GM12878 (cell line): Measurements from ENCODE around the gene PPP6R2. TPM values are rescaled to one million over a fixed set of nuclear protein-coding genes. Genes with fewer than 3 reads are reported as not detected.

Experiments
- ATAC-seq: fragments of 200-7000 bp; cut with Tn5 transposase; 3 replicates; pipeline ENCODE4 v1.9.1; 2020; ENCODE audit warnings: mild to moderate bottlenecking, moderate library complexity
- BruUV-seq: library from RNA; stranded (reverse); fragments of 400-500 nt; replicated peaks from 2 replicates; lab custom pipeline; 2021; lab: Mats Ljungman, UMichigan
- CTCF ChIA-PET: fragments of 300-600 bp; sonication (Branson Sonifier 250); formaldehyde crosslinking; extraction: SDS; loops from one replicate; lab custom pipeline; 2021; ENCODE audit warnings: inconsistent platforms; lab: Yijun Ruan, JAX
- POLR2A ChIA-PET: fragments of 350-600 bp; formaldehyde crosslinking; extraction: SDS; loops from one replicate; lab custom pipeline; 2021; ENCODE audit warnings: inconsistent platforms; lab: Charles Lee
- RAD21 ChIA-PET: fragments of 300-600 bp; sonication (Branson Sonifier 250); formaldehyde crosslinking; loops from one replicate; lab custom pipeline; 2023; ENCODE audit warnings: antibody characterized with exemption; ENCODE audit not compliant: unreplicated experiment; lab: Charles Lee
- SMC1A ChIA-PET: fragments of 300-600 bp; sonication (Branson Sonifier 250); formaldehyde crosslinking; loops from one replicate; lab custom pipeline; 2023; ENCODE audit not compliant: unreplicated experiment, uncharacterized antibody; lab: Charles Lee
- DNase-seq: peaks from one replicate; pipeline ENCODE4 v3.0.0-alpha.2; 2011; ENCODE audit warnings: low read depth, low spot score
- FAIRE-seq: peaks from 3 replicates; lab custom pipeline; 2011; peaks lifted over from hg19 to GRCh38; lab: Jason Lieb, UNC
- H2AFZ ChIP-seq: 2 replicates; pipeline ENCODE4 v1.6.0; 2011; ENCODE audit warnings: low read depth, low read length, control low read depth; ENCODE audit not compliant: control insufficient read depth
- H3K27ac ChIP-seq: 2 replicates; pipeline ENCODE4 v1.5.1; 2011; ENCODE audit warnings: control low read depth; ENCODE audit not compliant: control insufficient read depth, insufficient read depth
- H3K27me3 ChIP-seq, 2 experiments: replicated peaks in 1 of 2; 2 replicates each; pipeline versions ENCODE4 v1.6.0 to v1.6.1; 2011; ENCODE audit warnings: low read length in 1 of 2; ENCODE audit not compliant: control insufficient read depth in 2 of 2, insufficient read depth in 2 of 2
- H3K36me3 ChIP-seq, 2 experiments: 2 replicates each; pipeline ENCODE4 v1.5.1; 2011; ENCODE audit warnings: low read length in 1 of 2; ENCODE audit not compliant: control insufficient read depth in 2 of 2, insufficient read depth in 2 of 2
- H3K4me1 ChIP-seq: 2 replicates; pipeline ENCODE4 v1.6.1; 2011; ENCODE audit warnings: mild to moderate bottlenecking, low read length, moderate library complexity, mixed read lengths; ENCODE audit not compliant: control insufficient read depth, insufficient read depth
- H3K4me2 ChIP-seq: 2 replicates; pipeline ENCODE4 v1.6.0; 2011; ENCODE audit warnings: control low read depth; ENCODE audit not compliant: control insufficient read depth, insufficient read depth
- H3K4me3 ChIP-seq: fragments of 200-600 bp; sonication (generic); 2 replicates; pipeline ENCODE4 v1.5.1; 2016
- H3K79me2 ChIP-seq: 2 replicates; pipeline ENCODE4 v1.6.0; 2011; ENCODE audit warnings: low read length; ENCODE audit not compliant: control insufficient read depth, insufficient read depth
- H3K9ac ChIP-seq: 2 replicates; pipeline ENCODE4 v1.8.0; 2011; ENCODE audit warnings: low read length, control low read depth, mixed read lengths; ENCODE audit not compliant: control insufficient read depth, insufficient read depth
- H3K9me3 ChIP-seq: replicated peaks from 3 replicates; pipeline ENCODE4 v1.5.1; 2011; ENCODE audit warnings: mild to moderate bottlenecking, low read length; ENCODE audit not compliant: control insufficient read depth, insufficient read depth
- H4K20me1 ChIP-seq: 2 replicates; pipeline ENCODE4 v1.6.0; 2011; ENCODE audit not compliant: control insufficient read depth, insufficient read depth
- BRCA1 ChIP-seq: IDR thresholded peaks from 2 replicates; pipeline ENCODE4 v1.6.1; 2011; ENCODE audit warnings: low read depth, low read length, improper control_type of control experiment
- FOS ChIP-seq: IDR thresholded peaks from 3 replicates; pipeline ENCODE4 v1.6.1; 2011; ENCODE audit warnings: borderline replicate concordance; ENCODE audit not compliant: insufficient read length; ENCODE audit errors: extremely low read depth
- KDM1A ChIP-seq: fragments of 200-600 bp; sonication (generic); IDR thresholded peaks from 2 replicates; pipeline ENCODE4 v1.6.1; 2016; ENCODE audit warnings: borderline replicate concordance
- MTA3 ChIP-seq: IDR thresholded peaks from 2 replicates; pipeline ENCODE4 v1.6.1; 2012; ENCODE audit warnings: low read length, inconsistent platforms, borderline replicate concordance
- NR2C1 ChIP-seq: fragments of 450-650 bp; IDR thresholded peaks from 2 replicates; pipeline ENCODE4 v1.6.1; 2017; ENCODE audit warnings: antibody characterized with exemption, mild to moderate bottlenecking, moderate library complexity
- ZSCAN29 ChIP-seq: fragments of 450-650 bp; IDR thresholded peaks from 2 replicates; pipeline ENCODE4 v1.6.1; 2017; ENCODE audit warnings: mild to moderate bottlenecking, moderate library complexity
- WGBS: methylation state at CpG from one replicate; pipeline ENCODE4 v1.1.6; 2016; ENCODE audit warnings: low lambda C conversion rate; ENCODE audit not compliant: insufficient replicate concordance, insufficient coverage; ENCODE audit errors: missing lambda C conversion rate; 5-methylcytosine and 5-hydroxymethylcytosine counted together
- in situ Hi-C: fragments of 300-500 bp; cut with MboI; formaldehyde crosslinking; loops from 9 replicates; pipeline ENCODE4 v1.14.3; 2018; ENCODE audit warnings: mixed read lengths
- intact Hi-C: fragments of 100-400 bp; cut with micrococcal nuclease; formaldehyde crosslinking; loops from one replicate; pipeline ENCODE4 v1.14.2; 2022; ENCODE audit not compliant: unreplicated experiment
- polyA plus RNA-seq, 11 experiments: library from polyadenylated mRNA; depleted of rRNA in 4 of 11; unstranded in 6 of 11; stranded (reverse) in 5 of 11; fragments of >200 nt; fragmentation: Nextera tagmentation in 4 of 11; fragmentation: Illumina TruSeq in 1 of 11; extraction: Ambion mirVana in 4 of 11; extraction: Trizol in 1 of 11; gene quantifications; 1 replicate in 1 of 11; 2 replicates in 10 of 11; pipeline versions ENCODE4 v1.2.1 to v1.2.3, GENCODE V29; 2011 to 2016; ENCODE audit warnings: inconsistent platforms in 2 of 11, missing spikeins in 2 of 11, low read depth in 1 of 11
- total RNA-seq, 4 experiments: library from RNA; depleted of rRNA in 3 of 4; stranded (reverse); fragments of >200 nt in 3 of 4; fragmentation: Illumina TruSeq in 1 of 4; extraction: Trizol in 1 of 4; gene quantifications; 2 replicates each; pipeline versions ENCODE4 v1.2.1 to v1.2.3, GENCODE V29; 2013 to 2021
- TF ChIP-seq, protein P1 (sequence below): fragments of 450-650 bp; IDR thresholded peaks from 2 replicates; pipeline ENCODE4 v1.6.1; 2016; ENCODE audit warnings: mild to moderate bottlenecking, moderate library complexity, borderline replicate concordance

Gene PPP6R2
- total and polyA plus RNA-seq, 10 of the 15 experiments (the other 5 are each of a cell fraction or from before 2014, with no cell fraction given): 0.29 to 52.6 (median 25.4) TPM

DNA sequence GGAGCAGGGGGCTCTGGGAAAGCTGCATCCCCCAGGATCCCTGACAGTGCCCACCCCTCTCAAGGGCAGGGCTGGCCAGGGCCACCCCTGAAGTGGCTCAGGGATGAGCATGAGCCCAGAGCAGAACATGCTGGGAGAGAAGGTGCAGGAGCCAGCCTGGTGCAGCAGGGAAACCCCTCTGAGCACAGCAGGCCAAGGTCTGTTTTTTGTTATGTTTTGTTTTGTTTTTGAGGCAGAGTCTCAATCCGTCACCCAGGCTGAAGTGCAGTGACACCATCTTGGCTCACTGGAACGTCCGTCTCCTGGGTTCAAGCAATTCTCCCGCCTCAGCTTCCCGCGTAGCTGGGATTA is 132.5 kb downstream of the PPP6R2 start:
- ChIA-PET RAD21 (no interaction called here), SMC1A (no interaction called here), POLR2A (interaction anchor here (0.5 kb wide), 1 partner anchor 65 kb away, joined by 4 read pairs; no protein-coding TSS in a partner anchor), CTCF (no interaction called here)
- H3K79me2 ChIP-seq: peaks cover 36% of the 10 kb centered on the region
- DNase-seq (no peak), FAIRE-seq (no peak), ATAC-seq (no peak)
- H3K4me3 ChIP-seq: no peak overlapping the region; the same call in 1 of the 2 replicates
- peaks cover 36% of the 10 kb centered on the region for H3K4me1 ChIP-seq
- H3K36me3 ChIP-seq: 0 out of 4 replicates have a peak, but pooled peaks cover 0 to 4% of the 10 kb centered on the region in 2 experiments
- no peaks in the 10 kb centered on the region for H3K9me3 ChIP-seq
- peak overlapping the region; percentile 48; the same call in 1 of the 2 replicates for H3K27ac ChIP-seq
- no peaks in the 10 kb centered on the region for H3K27me3 ChIP-seq
- peak overlapping the region; percentile 56 for H3K9ac ChIP-seq
- in situ Hi-C loops: no loop called here
- no TSS peak for BruUV-seq
- peak overlapping the region; percentile 92 for H2AFZ ChIP-seq
- TF ChIP-seq NR2C1 (no peak), MTA3 (no peak), FOS (no peak), KDM1A (no peak), ZSCAN29 (no peak), BRCA1 (no peak)
- TF ChIP-seq, protein P1, sequence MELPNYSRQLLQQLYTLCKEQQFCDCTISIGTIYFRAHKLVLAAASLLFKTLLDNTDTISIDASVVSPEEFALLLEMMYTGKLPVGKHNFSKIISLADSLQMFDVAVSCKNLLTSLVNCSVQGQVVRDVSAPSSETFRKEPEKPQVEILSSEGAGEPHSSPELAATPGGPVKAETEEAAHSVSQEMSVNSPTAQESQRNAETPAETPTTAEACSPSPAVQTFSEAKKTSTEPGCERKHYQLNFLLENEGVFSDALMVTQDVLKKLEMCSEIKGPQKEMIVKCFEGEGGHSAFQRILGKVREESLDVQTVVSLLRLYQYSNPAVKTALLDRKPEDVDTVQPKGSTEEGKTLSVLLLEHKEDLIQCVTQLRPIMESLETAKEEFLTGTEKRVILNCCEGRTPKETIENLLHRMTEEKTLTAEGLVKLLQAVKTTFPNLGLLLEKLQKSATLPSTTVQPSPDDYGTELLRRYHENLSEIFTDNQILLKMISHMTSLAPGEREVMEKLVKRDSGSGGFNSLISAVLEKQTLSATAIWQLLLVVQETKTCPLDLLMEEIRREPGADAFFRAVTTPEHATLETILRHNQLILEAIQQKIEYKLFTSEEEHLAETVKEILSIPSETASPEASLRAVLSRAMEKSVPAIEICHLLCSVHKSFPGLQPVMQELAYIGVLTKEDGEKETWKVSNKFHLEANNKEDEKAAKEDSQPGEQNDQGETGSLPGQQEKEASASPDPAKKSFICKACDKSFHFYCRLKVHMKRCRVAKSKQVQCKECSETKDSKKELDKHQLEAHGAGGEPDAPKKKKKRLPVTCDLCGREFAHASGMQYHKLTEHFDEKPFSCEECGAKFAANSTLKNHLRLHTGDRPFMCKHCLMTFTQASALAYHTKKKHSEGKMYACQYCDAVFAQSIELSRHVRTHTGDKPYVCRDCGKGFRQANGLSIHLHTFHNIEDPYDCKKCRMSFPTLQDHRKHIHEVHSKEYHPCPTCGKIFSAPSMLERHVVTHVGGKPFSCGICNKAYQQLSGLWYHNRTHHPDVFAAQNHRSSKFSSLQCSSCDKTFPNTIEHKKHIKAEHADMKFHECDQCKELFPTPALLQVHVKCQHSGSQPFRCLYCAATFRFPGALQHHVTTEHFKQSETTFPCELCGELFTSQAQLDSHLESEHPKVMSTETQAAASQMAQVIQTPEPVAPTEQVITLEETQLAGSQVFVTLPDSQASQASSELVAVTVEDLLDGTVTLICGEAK: no peak
- WGBS: 84% methylated on average over 6 of the region's 6 CpGs
- intact Hi-C loops: loop anchor here (1.0 to 10.0 kb wide), 2 partner anchors 32 to 231 kb away; partner anchors contain the start of genes LMF2 and TUBGCP6
- H4K20me1 ChIP-seq: no peaks in the 10 kb centered on the region
- peak overlapping the region; percentile 95 for H3K4me2 ChIP-seq
